WTC11 (cell line): ENCODE results near the gene OXSR1. TPM values are rescaled to one million over a fixed set of nuclear protein-coding genes. Genes with fewer than 3 reads are reported as not detected.

Experiments
- ATAC-seq: fragments of 200-7000 bp; cut with Tn5 transposase; 2 replicates; pipeline ENCODE4 v1.10.0; 2021; ENCODE audit warnings: mild to moderate bottlenecking, moderate library complexity
- CTCF ChIA-PET: fragments of 300-600 bp; sonication (Branson Sonifier 250); formaldehyde crosslinking; loops from one replicate; lab custom pipeline; 2021; ENCODE audit warnings: antibody characterized with exemption; lab: Charles Lee
- POLR2A ChIA-PET: fragments of 350-600 bp; sonication (Branson Sonifier 250); formaldehyde crosslinking; loops from one replicate; lab custom pipeline; 2021; ENCODE audit warnings: antibody characterized with exemption; lab: Charles Lee
- DNase-seq: peaks from one replicate; pipeline ENCODE4 v3.0.0; 2021; ENCODE audit warnings: low spot score
- H3K27ac Mint-ChIP-seq: 2 replicates; pipeline ENCODE4 v1.8.0; 2021; ENCODE audit warnings: mixed read lengths
- H3K27me3 Mint-ChIP-seq: 2 replicates; pipeline ENCODE4 v1.8.0; 2021; ENCODE audit warnings: low read depth, mild to moderate bottlenecking, moderate library complexity, mixed read lengths
- H3K36me3 Mint-ChIP-seq: 2 replicates; pipeline ENCODE4 v1.8.0; 2021; ENCODE audit warnings: mixed read lengths
- H3K4me1 Mint-ChIP-seq: 2 replicates; pipeline ENCODE4 v1.8.0; 2022; ENCODE audit warnings: mixed read lengths
- H3K4me3 Mint-ChIP-seq: 2 replicates; pipeline ENCODE4 v1.8.0; 2021; ENCODE audit warnings: mild to moderate bottlenecking, moderate library complexity, mixed read lengths
- H3K9me3 Mint-ChIP-seq: 2 replicates; pipeline ENCODE4 v1.8.0; 2021; ENCODE audit warnings: mixed read lengths
- ATF1 ChIP-seq: sonication (generic); formaldehyde crosslinking; IDR thresholded peaks from 2 replicates; pipeline ENCODE4 v1.8.1; 2023; ENCODE audit warnings: mild to moderate bottlenecking, moderate library complexity, missing genetic modification reagents
- CREM ChIP-seq: sonication (generic); formaldehyde crosslinking; IDR thresholded peaks from 2 replicates; pipeline ENCODE4 v1.8.1; 2022; ENCODE audit warnings: mild to moderate bottlenecking, missing genetic modification reagents, moderate library complexity
- ESRRA ChIP-seq: sonication (generic); formaldehyde crosslinking; IDR thresholded peaks from 2 replicates; pipeline ENCODE4 v1.8.1; 2022; ENCODE audit warnings: mild to moderate bottlenecking, missing genetic modification reagents, borderline replicate concordance
- ETV6 ChIP-seq: sonication (generic); formaldehyde crosslinking; IDR thresholded peaks from 2 replicates; pipeline ENCODE4 v1.8.1; 2022; ENCODE audit warnings: mild to moderate bottlenecking, missing genetic modification reagents
- GRHL2 ChIP-seq: fragments of 250-450 bp; sonication (Bioruptor Pico); IDR thresholded peaks from 2 replicates; pipeline ENCODE4 v1.8.0; 2022; ENCODE audit warnings: mild to moderate bottlenecking, moderate library complexity; ENCODE audit not compliant: insufficient replicate concordance, severe bottlenecking
- HMGA2 ChIP-seq: fragments of 250-450 bp; sonication (Bioruptor Pico); IDR thresholded peaks from 2 replicates; pipeline ENCODE4 v1.4.0; 2021; ENCODE audit warnings: mild to moderate bottlenecking, moderate library complexity
- JUN ChIP-seq: sonication (generic); formaldehyde crosslinking; IDR thresholded peaks from 2 replicates; pipeline ENCODE4 v1.8.0; 2023; ENCODE audit warnings: mild to moderate bottlenecking, missing genetic modification reagents
- NFYB ChIP-seq: sonication (generic); formaldehyde crosslinking; conservative IDR thresholded peaks from 2 replicates; pipeline ENCODE4 v1.8.0; 2022; ENCODE audit warnings: low read depth, missing genetic modification reagents
- NR2C2 ChIP-seq: sonication (generic); formaldehyde crosslinking; IDR thresholded peaks from 2 replicates; pipeline ENCODE4 v1.8.0; 2022; ENCODE audit warnings: mild to moderate bottlenecking, missing genetic modification reagents
- OVOL2 ChIP-seq: fragments of 250-450 bp; sonication (Bioruptor Pico); IDR thresholded peaks from 2 replicates; pipeline ENCODE4 v1.9.0; 2021; ENCODE audit warnings: mild to moderate bottlenecking, borderline replicate concordance
- PRRX2 ChIP-seq: fragments of 250-450 bp; sonication (Bioruptor Pico); IDR thresholded peaks from 2 replicates; pipeline ENCODE4 v1.8.0; 2021; ENCODE audit warnings: mild to moderate bottlenecking
- SMAD3 ChIP-seq: sonication (generic); formaldehyde crosslinking; IDR thresholded peaks from 2 replicates; pipeline ENCODE4 v1.8.0; 2022; ENCODE audit warnings: missing genetic modification reagents, mild to moderate bottlenecking, borderline replicate concordance
- ZNF219 ChIP-seq: sonication (generic); formaldehyde crosslinking; IDR thresholded peaks from 2 replicates; pipeline ENCODE4 v1.8.0; 2023; ENCODE audit warnings: missing genetic modification reagents, mild to moderate bottlenecking, borderline replicate concordance
- ZNF423 ChIP-seq: fragments of 250-450 bp; sonication (Bioruptor Pico); IDR thresholded peaks from 2 replicates; pipeline ENCODE4 v2.1.2; 2022; ENCODE audit warnings: mild to moderate bottlenecking, moderate library complexity
- ZNF671 ChIP-seq: fragments of 250-450 bp; sonication (Bioruptor Pico); IDR thresholded peaks from 2 replicates; pipeline ENCODE4 v1.8.0; 2021; ENCODE audit warnings: mild to moderate bottlenecking
- total RNA-seq: library from RNA; stranded (reverse); gene quantifications from 3 replicates; pipeline ENCODE4 v1.2.3, GENCODE V29; 2021
- TF ChIP-seq, protein P1 (sequence below): sonication (generic); formaldehyde crosslinking; IDR thresholded peaks from 2 replicates; pipeline ENCODE4 v1.8.0; 2023; ENCODE audit warnings: missing genetic modification reagents
- TF ChIP-seq, protein P2 (sequence below): fragments of 250-450 bp; sonication (Bioruptor Pico); IDR thresholded peaks from 2 replicates; pipeline ENCODE4 v2.1.2; 2022; ENCODE audit warnings: mild to moderate bottlenecking, moderate library complexity
- TF ChIP-seq, protein P3 (sequence below): sonication (generic); formaldehyde crosslinking; IDR thresholded peaks from 2 replicates; pipeline ENCODE4 v1.8.1; 2022; ENCODE audit warnings: missing genetic modification reagents, borderline replicate concordance
- TF ChIP-seq, protein P4 (sequence below): fragments of 250-450 bp; sonication (Bioruptor Pico); conservative IDR thresholded peaks from 2 replicates; pipeline ENCODE4 v1.9.0; 2021; ENCODE audit warnings: mild to moderate bottlenecking
- TF ChIP-seq, protein P5 (sequence below): sonication (generic); formaldehyde crosslinking; IDR thresholded peaks from 2 replicates; pipeline ENCODE4 v1.8.0; 2022; ENCODE audit warnings: mild to moderate bottlenecking, missing genetic modification reagents
- TF ChIP-seq, protein P6 (sequence below): sonication (generic); formaldehyde crosslinking; IDR thresholded peaks from 2 replicates; pipeline ENCODE4 v1.8.0; 2023; ENCODE audit warnings: mild to moderate bottlenecking, missing genetic modification reagents
- TF ChIP-seq, protein P7 (sequence below): fragments of 250-450 bp; sonication (Bioruptor Pico); IDR thresholded peaks from 2 replicates; pipeline ENCODE4 v1.9.0; 2021; ENCODE audit warnings: mild to moderate bottlenecking

The OXSR1 gene
- total RNA-seq, 1 experiment from 2014 or later: 50.6 TPM

DNA sequence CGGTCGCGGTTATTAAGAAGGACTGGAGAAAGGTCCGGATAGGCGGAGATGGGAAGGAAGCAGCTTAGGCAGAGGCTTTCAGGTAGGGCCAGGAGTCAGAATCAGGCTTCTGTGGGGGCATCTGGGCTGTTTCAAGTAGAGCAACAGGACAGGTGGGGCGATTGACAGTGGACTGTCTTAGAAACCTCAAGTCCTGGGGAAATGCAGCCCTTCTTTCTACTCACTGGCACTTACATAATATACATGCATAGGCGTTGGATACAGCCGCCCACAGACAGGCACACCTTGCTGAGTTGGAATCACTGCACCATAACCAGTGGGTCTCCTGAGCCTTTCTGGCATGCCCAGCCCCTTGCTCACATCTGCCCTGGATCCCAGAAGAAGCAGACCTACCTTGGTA, 26.1 kb upstream of the OXSR1 start:
- no peak for DNase-seq
- peaks cover 37% of the 10 kb centered on the region for H3K4me1 Mint-ChIP-seq

DNA sequence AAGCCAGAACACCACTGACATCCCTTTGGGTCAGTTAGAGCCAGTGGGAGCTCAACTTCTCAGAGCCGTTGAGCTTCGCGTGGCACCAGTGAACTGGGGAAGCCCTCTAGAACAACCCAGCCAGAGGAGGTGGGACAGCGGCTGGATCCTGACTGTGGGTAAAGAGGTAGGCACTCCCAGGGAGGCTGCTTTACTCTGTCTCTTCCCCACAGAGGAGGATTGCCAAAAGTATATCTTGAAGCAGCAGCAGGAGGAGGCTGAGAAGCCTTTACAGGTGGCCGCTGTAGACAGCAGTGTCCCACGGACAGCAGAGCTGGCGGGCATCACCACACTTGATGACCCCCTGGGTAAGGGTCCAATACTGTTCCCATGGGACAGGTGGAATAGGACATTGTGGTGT, 25.7 kb upstream of the OXSR1 start:
- no peak overlapping the region for H3K27ac Mint-ChIP-seq
- POLR2A ChIA-PET: interaction anchor here (1.0 kb wide), 1 partner anchor 25 kb away, joined by 3 read pairs; no protein-coding TSS in a partner anchor
- H3K4me3 Mint-ChIP-seq: peak overlapping the region; percentile 88
- ATAC-seq (no peak), DNase-seq (no peak)
- peaks cover 12% of the 10 kb centered on the region; the same call in 1 of the 2 replicates for H3K36me3 Mint-ChIP-seq
- peaks cover 37% of the 10 kb centered on the region for H3K4me1 Mint-ChIP-seq
- no peaks in the 10 kb centered on the region for H3K9me3 Mint-ChIP-seq
- CTCF ChIA-PET: no interaction called here
- TF ChIP-seq ZNF423 (CRISPR knock-in tag) (no peak), ETV6 (CRISPR knock-in tag) (no peak), CREM (CRISPR knock-in tag) (no peak), NFYB (CRISPR knock-in tag) (no peak), PRRX2 (CRISPR knock-in tag) (no peak), OVOL2 (no peak), ZNF671 (CRISPR knock-in tag) (no peak), GRHL2 (CRISPR knock-in tag) (no peak), SMAD3 (no peak), JUN (CRISPR knock-in tag) (no peak), HMGA2 (CRISPR knock-in tag) (no peak), NR2C2 (no peak)
- TF ChIP-seq, protein P1, sequence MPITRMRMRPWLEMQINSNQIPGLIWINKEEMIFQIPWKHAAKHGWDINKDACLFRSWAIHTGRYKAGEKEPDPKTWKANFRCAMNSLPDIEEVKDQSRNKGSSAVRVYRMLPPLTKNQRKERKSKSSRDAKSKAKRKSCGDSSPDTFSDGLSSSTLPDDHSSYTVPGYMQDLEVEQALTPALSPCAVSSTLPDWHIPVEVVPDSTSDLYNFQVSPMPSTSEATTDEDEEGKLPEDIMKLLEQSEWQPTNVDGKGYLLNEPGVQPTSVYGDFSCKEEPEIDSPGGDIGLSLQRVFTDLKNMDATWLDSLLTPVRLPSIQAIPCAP (CRISPR knock-in tag): no peak
- TF ChIP-seq, protein P2, sequence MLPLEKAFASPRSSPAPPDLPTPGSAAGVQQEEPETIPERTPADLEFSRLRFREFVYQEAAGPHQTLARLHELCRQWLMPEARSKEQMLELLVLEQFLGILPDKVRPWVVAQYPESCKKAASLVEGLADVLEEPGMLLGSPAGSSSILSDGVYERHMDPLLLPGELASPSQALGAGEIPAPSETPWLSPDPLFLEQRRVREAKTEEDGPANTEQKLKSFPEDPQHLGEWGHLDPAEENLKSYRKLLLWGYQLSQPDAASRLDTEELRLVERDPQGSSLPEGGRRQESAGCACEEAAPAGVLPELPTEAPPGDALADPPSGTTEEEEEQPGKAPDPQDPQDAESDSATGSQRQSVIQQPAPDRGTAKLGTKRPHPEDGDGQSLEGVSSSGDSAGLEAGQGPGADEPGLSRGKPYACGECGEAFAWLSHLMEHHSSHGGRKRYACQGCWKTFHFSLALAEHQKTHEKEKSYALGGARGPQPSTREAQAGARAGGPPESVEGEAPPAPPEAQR (CRISPR knock-in tag): no peak
- TF ChIP-seq, protein P3, sequence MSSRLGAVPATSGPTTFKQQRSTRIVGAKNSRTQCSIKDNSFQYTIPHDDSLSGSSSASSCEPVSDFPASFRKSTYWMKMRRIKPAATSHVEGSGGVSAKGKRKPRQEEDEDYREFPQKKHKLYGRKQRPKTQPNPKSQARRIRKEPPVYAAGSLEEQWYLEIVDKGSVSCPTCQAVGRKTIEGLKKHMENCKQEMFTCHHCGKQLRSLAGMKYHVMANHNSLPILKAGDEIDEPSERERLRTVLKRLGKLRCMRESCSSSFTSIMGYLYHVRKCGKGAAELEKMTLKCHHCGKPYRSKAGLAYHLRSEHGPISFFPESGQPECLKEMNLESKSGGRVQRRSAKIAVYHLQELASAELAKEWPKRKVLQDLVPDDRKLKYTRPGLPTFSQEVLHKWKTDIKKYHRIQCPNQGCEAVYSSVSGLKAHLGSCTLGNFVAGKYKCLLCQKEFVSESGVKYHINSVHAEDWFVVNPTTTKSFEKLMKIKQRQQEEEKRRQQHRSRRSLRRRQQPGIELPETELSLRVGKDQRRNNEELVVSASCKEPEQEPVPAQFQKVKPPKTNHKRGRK (CRISPR knock-in tag): no peak
- TF ChIP-seq, protein P4, sequence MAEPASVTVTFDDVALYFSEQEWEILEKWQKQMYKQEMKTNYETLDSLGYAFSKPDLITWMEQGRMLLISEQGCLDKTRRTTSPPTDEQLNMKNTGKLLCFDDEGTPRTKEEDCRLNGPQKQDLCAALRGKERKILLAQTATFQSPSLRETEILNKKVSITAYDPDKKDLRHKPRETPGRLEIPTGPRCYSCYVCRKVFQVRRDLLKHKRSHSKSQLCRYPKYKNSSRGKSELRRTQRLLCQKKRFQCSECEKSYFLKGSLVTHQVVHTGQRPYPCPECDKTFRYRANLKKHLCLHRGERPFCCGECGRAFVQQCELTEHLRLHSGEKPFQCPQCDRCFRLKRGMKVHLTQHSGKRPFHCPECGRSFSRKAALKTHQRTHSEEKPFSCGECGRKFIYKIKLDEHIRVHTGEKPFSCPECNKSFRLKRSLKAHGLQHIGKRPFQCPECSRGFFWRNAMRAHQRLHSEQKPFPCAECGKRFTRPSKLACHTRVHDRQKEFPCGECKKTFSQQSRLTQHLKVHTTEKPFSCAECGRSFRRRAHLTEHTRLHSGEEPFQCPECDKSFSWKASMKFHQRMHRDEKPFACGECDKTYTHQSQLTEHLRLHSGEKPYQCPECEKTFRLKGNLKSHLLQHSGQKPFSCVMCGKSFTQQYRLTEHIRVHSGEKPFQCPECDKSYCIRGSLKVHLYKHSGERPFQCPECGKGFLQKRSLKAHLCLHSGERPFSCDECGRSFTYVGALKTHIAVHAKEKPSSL (CRISPR knock-in tag): no peak
- H3K27me3 Mint-ChIP-seq: no peaks in the 10 kb centered on the region

More for the DNA sequence above, 26.1 kb upstream of the OXSR1 start:
- ChIA-PET POLR2A (interaction anchor here (1.0 kb wide), 1 partner anchor 26 kb away, joined by 3 read pairs; no protein-coding TSS in a partner anchor), CTCF (no interaction called here)
- ATAC-seq: no peak
- H3K36me3 Mint-ChIP-seq: peaks cover 16% of the 10 kb centered on the region
- peak overlapping the region; percentile 88 for H3K4me3 Mint-ChIP-seq
- no peak overlapping the region for H3K27ac Mint-ChIP-seq
- no peaks in the 10 kb centered on the region for H3K9me3 Mint-ChIP-seq
- TF ChIP-seq, protein P5, sequence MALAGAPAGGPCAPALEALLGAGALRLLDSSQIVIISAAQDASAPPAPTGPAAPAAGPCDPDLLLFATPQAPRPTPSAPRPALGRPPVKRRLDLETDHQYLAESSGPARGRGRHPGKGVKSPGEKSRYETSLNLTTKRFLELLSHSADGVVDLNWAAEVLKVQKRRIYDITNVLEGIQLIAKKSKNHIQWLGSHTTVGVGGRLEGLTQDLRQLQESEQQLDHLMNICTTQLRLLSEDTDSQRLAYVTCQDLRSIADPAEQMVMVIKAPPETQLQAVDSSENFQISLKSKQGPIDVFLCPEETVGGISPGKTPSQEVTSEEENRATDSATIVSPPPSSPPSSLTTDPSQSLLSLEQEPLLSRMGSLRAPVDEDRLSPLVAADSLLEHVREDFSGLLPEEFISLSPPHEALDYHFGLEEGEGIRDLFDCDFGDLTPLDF (CRISPR knock-in tag): no peak
- TF ChIP-seq OVOL2: no peak
- no peak for TF ChIP-seq ATF1 (CRISPR knock-in tag)
- no peak for TF ChIP-seq ZNF219 (CRISPR knock-in tag)
- TF ChIP-seq HMGA2 (CRISPR knock-in tag): no peak
- TF ChIP-seq, protein P6, sequence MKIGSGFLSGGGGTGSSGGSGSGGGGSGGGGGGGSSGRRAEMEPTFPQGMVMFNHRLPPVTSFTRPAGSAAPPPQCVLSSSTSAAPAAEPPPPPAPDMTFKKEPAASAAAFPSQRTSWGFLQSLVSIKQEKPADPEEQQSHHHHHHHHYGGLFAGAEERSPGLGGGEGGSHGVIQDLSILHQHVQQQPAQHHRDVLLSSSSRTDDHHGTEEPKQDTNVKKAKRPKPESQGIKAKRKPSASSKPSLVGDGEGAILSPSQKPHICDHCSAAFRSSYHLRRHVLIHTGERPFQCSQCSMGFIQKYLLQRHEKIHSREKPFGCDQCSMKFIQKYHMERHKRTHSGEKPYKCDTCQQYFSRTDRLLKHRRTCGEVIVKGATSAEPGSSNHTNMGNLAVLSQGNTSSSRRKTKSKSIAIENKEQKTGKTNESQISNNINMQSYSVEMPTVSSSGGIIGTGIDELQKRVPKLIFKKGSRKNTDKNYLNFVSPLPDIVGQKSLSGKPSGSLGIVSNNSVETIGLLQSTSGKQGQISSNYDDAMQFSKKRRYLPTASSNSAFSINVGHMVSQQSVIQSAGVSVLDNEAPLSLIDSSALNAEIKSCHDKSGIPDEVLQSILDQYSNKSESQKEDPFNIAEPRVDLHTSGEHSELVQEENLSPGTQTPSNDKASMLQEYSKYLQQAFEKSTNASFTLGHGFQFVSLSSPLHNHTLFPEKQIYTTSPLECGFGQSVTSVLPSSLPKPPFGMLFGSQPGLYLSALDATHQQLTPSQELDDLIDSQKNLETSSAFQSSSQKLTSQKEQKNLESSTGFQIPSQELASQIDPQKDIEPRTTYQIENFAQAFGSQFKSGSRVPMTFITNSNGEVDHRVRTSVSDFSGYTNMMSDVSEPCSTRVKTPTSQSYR: no peak
- TF ChIP-seq, protein P7, sequence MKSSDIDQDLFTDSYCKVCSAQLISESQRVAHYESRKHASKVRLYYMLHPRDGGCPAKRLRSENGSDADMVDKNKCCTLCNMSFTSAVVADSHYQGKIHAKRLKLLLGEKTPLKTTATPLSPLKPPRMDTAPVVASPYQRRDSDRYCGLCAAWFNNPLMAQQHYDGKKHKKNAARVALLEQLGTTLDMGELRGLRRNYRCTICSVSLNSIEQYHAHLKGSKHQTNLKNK (CRISPR knock-in tag): no peak
- no peak for TF ChIP-seq ESRRA (CRISPR knock-in tag)
- H3K27me3 Mint-ChIP-seq: no peaks in the 10 kb centered on the region
